ENCODE measurements around the gene SNRNP25. TPM values are rescaled to one million over a fixed set of nuclear protein-coding genes. Genes with fewer than 3 reads are reported as not detected.

The SNRNP25 gene
- total and polyA plus RNA-seq, 3 experiments from 2014 or later, result 16.3 to 110 (median 108) TPM

DNA sequence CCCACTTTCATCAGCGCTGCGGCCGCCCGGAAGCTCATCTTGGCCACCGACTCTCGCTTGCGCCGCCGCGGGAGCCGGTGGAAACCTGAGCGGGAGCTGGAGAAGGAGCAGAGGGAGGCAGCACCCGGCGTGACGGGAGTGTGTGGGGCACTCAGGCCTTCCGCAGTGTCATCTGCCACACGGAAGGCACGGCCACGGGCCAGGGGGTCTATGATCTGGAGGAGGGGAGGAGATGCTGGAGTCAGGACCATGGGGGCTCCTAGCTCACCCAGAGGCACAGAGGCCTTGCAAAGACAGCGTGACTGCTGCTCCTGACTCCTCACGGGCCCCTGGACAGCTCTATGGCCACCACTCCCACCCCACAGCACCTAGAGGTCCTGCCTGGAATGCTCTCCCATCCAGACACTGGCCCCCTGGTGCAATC is 9.4 kb downstream of the SNRNP25 start:
- peaks cover 0 to 2% of the 10 kb centered on the region in 2 donors for H3K27me3 Mint-ChIP-seq
- Histone ChIP-seq H3K27me3 (ENCODE audit: insufficient read depth, low read length, poor library complexity, severe bottlenecking) (no peaks in the 10 kb centered on the region), H3K4me1 (ENCODE audit: insufficient read depth, low read length) (no peaks in the 10 kb centered on the region), H3K36me3 (ENCODE audit: insufficient read depth, low read length) (no peaks in the 10 kb centered on the region), H3K27ac (ENCODE audit: low read depth, low read length) (no peak overlapping the region), H3K9me3 (ENCODE audit: low read length) (no peaks in the 10 kb centered on the region), H3K4me3 (ENCODE audit: low read length) (no peak overlapping the region)
- H3K4me1 Mint-ChIP-seq, result peaks cover 0 to 4% (median 0%) of the 10 kb centered on the region in 3 donors
- no peak overlapping the region for H3K4me3 Mint-ChIP-seq
- H3K36me3 Mint-ChIP-seq, result peaks cover 0 to 2% (median 0%) of the 10 kb centered on the region in 3 donors
- no peak overlapping the region for H3K27ac Mint-ChIP-seq
- H3K9me3 Mint-ChIP-seq, result no peaks in the 10 kb centered on the region
- ChIA-PET CTCF (interaction anchor here (1.2 to 9.2 kb wide), 4 partner anchors 9 to 119 kb away, joined by 3 to 201 read pairs (median 21); partner anchors contain the start of gene RHBDF1), POLR2A (interaction anchor here (1.0 kb wide), 1 partner anchor 34 kb away, joined by 5 read pairs; no protein-coding TSS in a partner anchor)
- no peak for DNase-seq

DNA sequence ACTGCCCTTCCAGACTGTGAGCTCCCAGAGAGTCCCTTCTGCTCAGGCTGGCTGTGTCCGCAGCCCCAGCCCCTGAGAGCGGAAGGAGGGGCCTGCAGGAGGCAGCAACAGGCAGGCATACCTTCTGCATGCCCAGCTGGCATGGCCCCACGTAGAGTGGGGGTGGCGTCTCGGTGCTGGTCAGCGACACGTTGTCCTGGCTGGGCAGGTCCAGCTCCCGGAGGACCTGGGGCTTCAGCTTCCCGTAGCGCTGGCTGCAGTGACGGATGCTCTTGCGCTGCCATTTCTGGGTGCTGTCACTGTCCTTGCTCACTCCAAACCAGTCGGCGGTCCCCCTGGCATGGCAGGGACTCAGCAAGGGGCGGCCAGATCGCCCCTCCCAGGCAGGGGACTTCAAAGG is 9.8 kb downstream of the SNRNP25 start:
- Histone ChIP-seq H3K27me3 (ENCODE audit: insufficient read depth, low read length, poor library complexity, severe bottlenecking) (no peaks in the 10 kb centered on the region), H3K4me1 (ENCODE audit: insufficient read depth, low read length) (no peaks in the 10 kb centered on the region), H3K36me3 (ENCODE audit: insufficient read depth, low read length) (no peaks in the 10 kb centered on the region), H3K27ac (ENCODE audit: low read depth, low read length) (no peak overlapping the region), H3K4me3 (ENCODE audit: low read length) (no peak overlapping the region), H3K9me3 (ENCODE audit: low read length) (no peaks in the 10 kb centered on the region)
- Mint-ChIP-seq H3K4me3 (no peak overlapping the region), H3K36me3 (no peaks in the 10 kb centered on the region), H3K27me3 (peaks cover 0 to 2% of the 10 kb centered on the region in 2 donors), H3K9me3 (no peaks in the 10 kb centered on the region), H3K27ac (no peak overlapping the region), H3K4me1 (peaks cover 0 to 4% (median 0%) of the 10 kb centered on the region in 3 donors)
- peak in 1 of 5 donors; percentile 43 for DNase-seq
- ChIA-PET CTCF (interaction anchor here (1.2 to 9.2 kb wide), 4 partner anchors 8 to 119 kb away, joined by 3 to 201 read pairs (median 21); partner anchors contain the start of gene RHBDF1), POLR2A (interaction anchor here (0.6 to 1.0 kb wide), 2 partner anchors 20 to 33 kb away, joined by 3 to 5 read pairs; no protein-coding TSS in a partner anchor)

DNA sequence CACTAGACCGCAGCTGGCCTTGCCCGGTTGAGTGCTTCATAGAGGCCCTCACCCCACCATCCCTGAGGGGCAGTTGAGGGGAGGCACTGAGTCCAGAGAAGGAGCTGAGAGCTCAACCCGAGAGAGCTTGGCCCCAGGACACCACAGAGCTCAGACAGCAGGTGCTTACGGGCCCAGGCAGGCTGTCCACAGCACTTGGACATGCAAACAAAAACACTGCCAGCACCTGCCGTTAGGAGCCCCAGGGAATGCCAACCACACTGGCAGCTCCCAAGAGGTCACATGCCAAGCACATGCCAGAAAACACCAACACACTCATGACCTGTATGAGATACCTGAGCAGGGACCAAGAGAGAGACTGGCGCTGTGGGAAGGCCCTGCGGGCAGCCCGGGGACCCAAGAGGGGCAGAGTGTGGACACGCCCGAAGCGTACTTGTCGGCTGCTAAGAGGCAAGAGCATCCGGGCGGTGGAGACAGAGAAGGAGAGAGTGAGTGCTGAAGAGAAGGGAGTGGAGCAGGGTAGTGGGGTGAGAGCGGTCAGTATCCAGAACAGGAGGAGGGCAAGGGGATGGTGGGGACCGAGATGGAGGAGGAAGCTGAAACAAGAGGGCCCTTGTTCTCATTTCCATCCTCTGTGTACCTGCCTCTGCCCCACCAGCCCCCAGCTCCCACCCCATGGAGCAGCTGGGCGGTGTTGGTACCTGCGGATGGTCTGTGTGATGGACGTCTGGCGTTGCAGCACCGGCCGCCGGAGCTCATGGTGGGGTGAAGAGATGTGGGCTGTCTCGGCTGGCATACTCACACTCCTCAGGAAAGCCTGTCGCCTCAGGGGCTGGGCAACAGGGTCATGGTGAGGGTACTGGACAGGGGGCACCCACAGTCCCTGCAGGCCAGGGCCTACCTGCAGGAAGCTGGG is 10.6 kb downstream of the SNRNP25 start:
- H3K36me3 ChIP-seq (ENCODE audit: insufficient read depth, low read length), result no peaks in the 10 kb centered on the region
- H3K4me3 ChIP-seq (ENCODE audit: low read length), result no peak overlapping the region
- H3K27me3 Mint-ChIP-seq, result peaks cover 0 to 2% of the 10 kb centered on the region in 2 donors
- no peaks in the 10 kb centered on the region for H3K9me3 Mint-ChIP-seq
- no peaks in the 10 kb centered on the region for H3K9me3 ChIP-seq (ENCODE audit: low read length)
- no peak for DNase-seq
- peak overlapping the region in 1 of 8 donors; percentile 82 for H3K27ac Mint-ChIP-seq
- H3K4me1 ChIP-seq (ENCODE audit: insufficient read depth, low read length), result no peaks in the 10 kb centered on the region
- no peak overlapping the region for H3K4me3 Mint-ChIP-seq
- no peaks in the 10 kb centered on the region for H3K27me3 ChIP-seq (ENCODE audit: insufficient read depth, low read length, poor library complexity, severe bottlenecking)
- peaks cover 0 to 4% (median 0%) of the 10 kb centered on the region in 3 donors for H3K4me1 Mint-ChIP-seq
- no peaks in the 10 kb centered on the region for H3K36me3 Mint-ChIP-seq
- ChIA-PET CTCF (interaction anchor here (0.9 to 9.2 kb wide), 5 partner anchors 8 to 41 kb away, joined by 3 to 201 read pairs (median 21); partner anchors contain the start of gene RHBDF1), POLR2A (interaction anchor here (0.6 kb wide), 1 partner anchor 19 kb away, joined by 3 read pairs; no protein-coding TSS in a partner anchor)
- H3K27ac ChIP-seq (ENCODE audit: low read depth, low read length), result no peak overlapping the region

- CTCF ChIA-PET, result interaction anchor here (0.6 to 9.2 kb wide), 10 partner anchors 11 to 290 kb away, joined by 3 to 201 read pairs (median 6); partner anchors contain the start of gene HBQ1
- Mint-ChIP-seq H3K4me1 (peaks cover 0 to 4% (median 0%) of the 10 kb centered on the region in 3 donors), H3K9me3 (no peaks in the 10 kb centered on the region), H3K36me3 (no peaks in the 10 kb centered on the region), H3K27ac (peak overlapping the region in 1 of 8 donors; percentile 82), H3K27me3 (peaks cover 0 to 8% of the 10 kb centered on the region in 2 donors), H3K4me3 (no peak overlapping the region)
- Histone ChIP-seq H3K4me1 (ENCODE audit: insufficient read depth, low read length) (no peaks in the 10 kb centered on the region), H3K9me3 (ENCODE audit: low read length) (no peaks in the 10 kb centered on the region), H3K36me3 (ENCODE audit: insufficient read depth, low read length) (no peaks in the 10 kb centered on the region), H3K27me3 (ENCODE audit: insufficient read depth, low read length, poor library complexity, severe bottlenecking) (no peaks in the 10 kb centered on the region), H3K27ac (ENCODE audit: low read depth, low read length) (no peak overlapping the region), H3K4me3 (ENCODE audit: low read length) (no peak overlapping the region)
- POLR2A ChIA-PET, result no interaction called here
- no peak for DNase-seq
Observed at GRCh38 chr16:64914-65255, 11.3 kb downstream of the SNRNP25 start.

- ChIA-PET POLR2A (no interaction called here), CTCF (interaction anchor here (0.9 to 9.2 kb wide), 20 partner anchors 9 to 336 kb away, joined by 3 to 201 read pairs (median 5); partner anchors contain the start of genes DECR2, HBQ1, POLR3K and SNRNP25)
- peaks cover 4 to 10% of the 10 kb centered on the region in 2 donors for H3K27me3 Mint-ChIP-seq
- no peak overlapping the region for H3K27ac Mint-ChIP-seq
- Histone ChIP-seq H3K4me3 (ENCODE audit: low read length) (no peak overlapping the region), H3K27ac (ENCODE audit: low read depth, low read length) (no peak overlapping the region), H3K36me3 (ENCODE audit: insufficient read depth, low read length) (no peaks in the 10 kb centered on the region), H3K4me1 (ENCODE audit: insufficient read depth, low read length) (no peaks in the 10 kb centered on the region), H3K27me3 (ENCODE audit: insufficient read depth, low read length, poor library complexity, severe bottlenecking) (no peaks in the 10 kb centered on the region), H3K9me3 (ENCODE audit: low read length) (no peaks in the 10 kb centered on the region)
- H3K4me1 Mint-ChIP-seq, result peaks cover 0 to 4% (median 0%) of the 10 kb centered on the region in 3 donors
- H3K36me3 Mint-ChIP-seq, result no peaks in the 10 kb centered on the region
- DNase-seq, result peak; percentile 71 to 85 (median 77)
- no peak overlapping the region for H3K4me3 Mint-ChIP-seq
- no peaks in the 10 kb centered on the region for H3K9me3 Mint-ChIP-seq
Observed at GRCh38 chr16:65745-66144, 12.1 kb downstream of the SNRNP25 start.

GRCh38 chr16:66309-67182 is 12.9 kb downstream of the SNRNP25 start:
- H3K27me3 ChIP-seq (ENCODE audit: insufficient read depth, low read length, poor library complexity, severe bottlenecking), result no peaks in the 10 kb centered on the region
- CTCF ChIA-PET, result interaction anchor here (0.9 to 9.2 kb wide), 18 partner anchors 8 to 335 kb away, joined by 3 to 201 read pairs (median 6); partner anchors contain the start of genes DECR2, HBQ1, POLR3K and SNRNP25
- H3K27me3 Mint-ChIP-seq, result peaks cover 8 to 15% of the 10 kb centered on the region in 2 donors
- no peaks in the 10 kb centered on the region for H3K9me3 Mint-ChIP-seq
- no peaks in the 10 kb centered on the region for H3K36me3 Mint-ChIP-seq
- no peak for DNase-seq
- no peak overlapping the region for H3K27ac ChIP-seq (ENCODE audit: low read depth, low read length)
- H3K27ac Mint-ChIP-seq, result no peak overlapping the region
- H3K4me1 Mint-ChIP-seq, result peaks cover 0 to 6% (median 0%) of the 10 kb centered on the region in 3 donors
- no peak overlapping the region for H3K4me3 ChIP-seq (ENCODE audit: low read length)
- no peaks in the 10 kb centered on the region for H3K9me3 ChIP-seq (ENCODE audit: low read length)
- POLR2A ChIA-PET, result interaction anchor here (0.5 kb wide), 1 partner anchor 190 kb away, joined by 4 read pairs; no protein-coding TSS in a partner anchor
- no peaks in the 10 kb centered on the region for H3K36me3 ChIP-seq (ENCODE audit: insufficient read depth, low read length)
- H3K4me1 ChIP-seq (ENCODE audit: insufficient read depth, low read length), result no peaks in the 10 kb centered on the region
- no peak overlapping the region for H3K4me3 Mint-ChIP-seq

- no peaks in the 10 kb centered on the region for H3K9me3 ChIP-seq (ENCODE audit: low read length)
- POLR2A ChIA-PET, result no interaction called here
- Mint-ChIP-seq H3K4me1 (peaks cover 0 to 8% (median 0%) of the 10 kb centered on the region in 3 donors), H3K4me3 (peak overlapping the region in 1 of 7 donors; percentile 30), H3K27ac (peak overlapping the region in 1 of 8 donors; percentile 19), H3K36me3 (no peaks in the 10 kb centered on the region), H3K27me3 (peaks cover 9 to 17% of the 10 kb centered on the region in 2 donors), H3K9me3 (no peaks in the 10 kb centered on the region)
- no peaks in the 10 kb centered on the region for H3K4me1 ChIP-seq (ENCODE audit: insufficient read depth, low read length)
- no peaks in the 10 kb centered on the region for H3K27me3 ChIP-seq (ENCODE audit: insufficient read depth, low read length, poor library complexity, severe bottlenecking)
- no peaks in the 10 kb centered on the region for H3K36me3 ChIP-seq (ENCODE audit: insufficient read depth, low read length)
- no peak for DNase-seq
- no peak overlapping the region for H3K4me3 ChIP-seq (ENCODE audit: low read length)
- CTCF ChIA-PET, result interaction anchor here (2.7 to 9.2 kb wide), 3 partner anchors 19 to 38 kb away, joined by 21 to 201 read pairs (median 39); no protein-coding TSS in a partner anchor
- no peak overlapping the region for H3K27ac ChIP-seq (ENCODE audit: low read depth, low read length)
Observed at GRCh38 chr16:67183-67791, 13.7 kb downstream of the SNRNP25 start.
